Measurements from ENCODE around the gene NEURL1B. TPM values are rescaled to one million over a fixed set of nuclear protein-coding genes. Genes with fewer than 3 reads are reported as not detected.

NEURL1B gene
- total and polyA plus RNA-seq, 10 of the 15 experiments (the other 5 are each of a cell fraction or from before 2014, with no cell fraction given): 0.04 to 0.28 (median 0.05) TPM; not detected in 4

DNA sequence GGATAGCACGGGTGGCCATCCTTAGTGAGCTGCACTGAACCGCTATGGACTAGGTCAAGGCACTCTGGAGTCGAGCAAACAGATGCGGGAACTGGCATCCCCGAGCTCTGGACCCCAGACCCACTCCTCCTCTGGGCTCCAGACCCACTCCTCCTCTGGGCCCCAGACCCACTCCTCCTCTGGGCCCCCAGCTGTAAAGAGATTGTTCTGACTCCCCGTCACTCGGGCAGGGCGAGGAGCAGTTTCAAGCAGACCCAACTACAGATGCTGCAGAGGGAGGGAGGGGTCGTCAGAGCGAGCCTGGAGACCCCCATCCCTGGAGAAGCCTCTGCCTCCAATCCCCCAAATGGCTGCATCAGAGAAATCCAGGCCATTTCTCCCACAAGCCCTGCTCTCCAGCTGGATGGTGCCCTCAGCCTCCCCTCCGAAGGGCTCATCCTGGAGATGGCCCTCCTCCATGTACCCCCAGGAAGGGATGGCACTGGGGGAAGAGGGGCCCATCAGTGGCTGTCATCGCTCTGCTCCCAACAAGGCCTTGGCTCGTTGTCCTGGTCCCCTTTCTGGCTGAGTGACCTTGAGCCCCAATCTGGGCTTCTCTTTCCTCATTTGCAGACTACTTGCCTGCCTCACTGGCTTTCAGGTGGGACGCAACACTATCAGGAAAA, 91.3 kb downstream of the NEURL1B start:
- H2AFZ ChIP-seq (ENCODE audit: control insufficient read depth, low read depth, low read length): no peak overlapping the region
- WGBS (ENCODE audit: insufficient coverage, insufficient replicate concordance, low lambda C conversion rate, missing lambda C conversion rate): 55% methylated on average over 14 of the region's 14 CpGs
- no peak overlapping the region for H3K9ac ChIP-seq (ENCODE audit: control insufficient read depth, insufficient read depth, low read length)
- no peaks in the 10 kb centered on the region for H3K36me3 ChIP-seq (ENCODE audit: control insufficient read depth in 2 of 2, insufficient read depth in 2 of 2, low read length in 1 of 2)
- DNase-seq (ENCODE audit: low read depth, low spot score) (no peak), FAIRE-seq (no peak), ATAC-seq (no peak)
- in situ Hi-C loops (cut with MboI): no loop called here
- TF ChIP-seq JUND (IDR thresholded peaks at IDR 0.05; ENCODE audit: low read depth, low read length) (no peak), NR2C2 (IDR thresholded peaks at IDR 0.05; ENCODE audit: borderline replicate concordance, control insufficient read depth, insufficient read length, low read depth) (no peak), BCL3 (IDR thresholded peaks at IDR 0.05; ENCODE audit: borderline replicate concordance, insufficient read depth, low read depth, low read length, poor library complexity, severe bottlenecking) (no peak), NR2C1 (IDR thresholded peaks at IDR 0.05) (no peak), SMC3 (IDR thresholded peaks at IDR 0.05; ENCODE audit: borderline replicate concordance, low read length) (no peak), SMAD5 (IDR thresholded peaks at IDR 0.05; ENCODE audit: low read depth) (no peak), ASH2L (IDR thresholded peaks at IDR 0.05; ENCODE audit: borderline replicate concordance, low read depth) (no peak), ZNF622 (IDR thresholded peaks at IDR 0.05) (no peak), HDAC6 (IDR thresholded peaks at IDR 0.05; ENCODE audit: unreplicated experiment) (no peak), MTA2 (IDR thresholded peaks at IDR 0.05; ENCODE audit: low read depth) (no peak), IKZF2 (IDR thresholded peaks at IDR 0.05) (no peak), FOXK2 (IDR thresholded peaks at IDR 0.05) (no peak), NFYA (IDR thresholded peaks at IDR 0.05; ENCODE audit: borderline replicate concordance, low read depth, low read length) (no peak)
- TF ChIP-seq, protein P1, sequence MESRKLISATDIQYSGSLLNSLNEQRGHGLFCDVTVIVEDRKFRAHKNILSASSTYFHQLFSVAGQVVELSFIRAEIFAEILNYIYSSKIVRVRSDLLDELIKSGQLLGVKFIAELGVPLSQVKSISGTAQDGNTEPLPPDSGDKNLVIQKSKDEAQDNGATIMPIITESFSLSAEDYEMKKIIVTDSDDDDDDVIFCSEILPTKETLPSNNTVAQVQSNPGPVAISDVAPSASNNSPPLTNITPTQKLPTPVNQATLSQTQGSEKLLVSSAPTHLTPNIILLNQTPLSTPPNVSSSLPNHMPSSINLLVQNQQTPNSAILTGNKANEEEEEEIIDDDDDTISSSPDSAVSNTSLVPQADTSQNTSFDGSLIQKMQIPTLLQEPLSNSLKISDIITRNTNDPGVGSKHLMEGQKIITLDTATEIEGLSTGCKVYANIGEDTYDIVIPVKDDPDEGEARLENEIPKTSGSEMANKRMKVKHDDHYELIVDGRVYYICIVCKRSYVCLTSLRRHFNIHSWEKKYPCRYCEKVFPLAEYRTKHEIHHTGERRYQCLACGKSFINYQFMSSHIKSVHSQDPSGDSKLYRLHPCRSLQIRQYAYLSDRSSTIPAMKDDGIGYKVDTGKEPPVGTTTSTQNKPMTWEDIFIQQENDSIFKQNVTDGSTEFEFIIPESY (IDR thresholded peaks at IDR 0.05): no peak
- TF ChIP-seq, protein P2, sequence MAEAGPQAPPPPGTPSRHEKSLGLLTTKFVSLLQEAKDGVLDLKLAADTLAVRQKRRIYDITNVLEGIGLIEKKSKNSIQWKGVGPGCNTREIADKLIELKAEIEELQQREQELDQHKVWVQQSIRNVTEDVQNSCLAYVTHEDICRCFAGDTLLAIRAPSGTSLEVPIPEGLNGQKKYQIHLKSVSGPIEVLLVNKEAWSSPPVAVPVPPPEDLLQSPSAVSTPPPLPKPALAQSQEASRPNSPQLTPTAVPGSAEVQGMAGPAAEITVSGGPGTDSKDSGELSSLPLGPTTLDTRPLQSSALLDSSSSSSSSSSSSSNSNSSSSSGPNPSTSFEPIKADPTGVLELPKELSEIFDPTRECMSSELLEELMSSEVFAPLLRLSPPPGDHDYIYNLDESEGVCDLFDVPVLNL (IDR thresholded peaks at IDR 0.05; ENCODE audit: low read depth, low read length): no peak
- H3K4me2 ChIP-seq (ENCODE audit: control insufficient read depth, insufficient read depth): no peak overlapping the region
- no peak overlapping the region for H3K27ac ChIP-seq (ENCODE audit: control insufficient read depth, insufficient read depth)
- H3K4me3 ChIP-seq: no peak overlapping the region
- ChIA-PET RAD21 (ENCODE audit: unreplicated experiment) (interaction anchor here (1.1 kb wide), 1 partner anchor 27 kb away, joined by 3 read pairs; no protein-coding TSS in a partner anchor), CTCF (no interaction called here), POLR2A (interaction anchor here (0.6 kb wide), 1 partner anchor 28 kb away, joined by 3 read pairs; no protein-coding TSS in a partner anchor), SMC1A (ENCODE audit: uncharacterized antibody, unreplicated experiment) (no interaction called here)
- H3K9me3 ChIP-seq (replicated peaks; ENCODE audit: control insufficient read depth, insufficient read depth, low read length): no peaks in the 10 kb centered on the region
- no TSS peak for BruUV-seq (replicated peaks)
- peaks cover 0 to 2% of the 10 kb centered on the region in 2 experiments; a peak in 2 of 4 replicates for H3K27me3 ChIP-seq (replicated peaks in 1 of 2; ENCODE audit: control insufficient read depth in 2 of 2, insufficient read depth in 2 of 2, low read length in 1 of 2)
- H4K20me1 ChIP-seq (ENCODE audit: control insufficient read depth, insufficient read depth): no peaks in the 10 kb centered on the region
- H3K79me2 ChIP-seq (ENCODE audit: control insufficient read depth, insufficient read depth, low read length): no peaks in the 10 kb centered on the region
- intact Hi-C loops (cut with micrococcal nuclease; ENCODE audit: unreplicated experiment): no loop called here
- no peaks in the 10 kb centered on the region for H3K4me1 ChIP-seq (ENCODE audit: control insufficient read depth, insufficient read depth, low read length)
